Mucosa of descending colon (tissue), 3 donors: Measurements from ENCODE around the gene CCDC85B. TPM values are rescaled to one million over a fixed set of nuclear protein-coding genes. Genes with fewer than 3 reads are reported as not detected.

ENCODE experiments used
- ATAC-seq: fragments of 200-7000 bp; cut with Tn5 transposase; one replicate; pipeline ENCODE4 v1.9.1; 2020; ENCODE audit warnings: mild to moderate bottlenecking, moderate library complexity
- DNase-seq, 3 donors: peaks; one replicate each; pipeline ENCODE4 v3.0.0-alpha.2; 2020
- H3K36me3 ChIP-seq: fragments of 200-600 bp; one replicate; pipeline ENCODE4 v1.8.0; 2021; ENCODE audit warnings: low read depth, mild to moderate bottlenecking
- H3K4me1 ChIP-seq: fragments of 200-600 bp; one replicate; pipeline ENCODE4 v1.8.0; 2021; ENCODE audit warnings: low read depth, mild to moderate bottlenecking
- H3K4me3 ChIP-seq: fragments of 200-600 bp; one replicate; pipeline ENCODE4 v1.8.0; 2021; ENCODE audit warnings: mild to moderate bottlenecking
- H3K9me3 ChIP-seq: fragments of 200-600 bp; one replicate; pipeline ENCODE4 v1.8.0; 2021; ENCODE audit warnings: mild to moderate bottlenecking
- intact Hi-C, 2 donors: fragments of 100-400 bp; cut with DNase I in 1 of 2; cut with micrococcal nuclease in 1 of 2; formaldehyde crosslinking; loops; one replicate each; pipeline versions ENCODE4 v1.11.0 to v1.11.1; 2022; cut with DNase I, micrococcal nuclease
- total RNA-seq, 3 donors: library from RNA; stranded (reverse); fragmentation: NEBNext Ultra II Directional in 2 of 3; extraction: Animal tissue kit (Norgen Biotek cat#: 25700) in 2 of 3; gene quantifications; one replicate each; pipeline versions ENCODE4 v1.2.1 to v1.2.4, GENCODE V29; 2021 to 2023
- TF ChIP-seq, protein P1 (sequence below): fragments of 200-600 bp; IDR thresholded peaks from one replicate; pipeline ENCODE4 v1.8.0; 2022; ENCODE audit warnings: antibody characterized with exemption, mild to moderate bottlenecking
- donor health status: DM: no; HTN: no; CAD: no; lungs with moderate emphysema.
- donor health status: DM: no; HTN: no; CAD: no.
- donor health status: DM: no; HTN: yes; CAD: no.

Gene CCDC85B
- total RNA-seq, 3 donors from 2014 or later, result 4.5 to 22.3 (median 9.2) TPM

DNA sequence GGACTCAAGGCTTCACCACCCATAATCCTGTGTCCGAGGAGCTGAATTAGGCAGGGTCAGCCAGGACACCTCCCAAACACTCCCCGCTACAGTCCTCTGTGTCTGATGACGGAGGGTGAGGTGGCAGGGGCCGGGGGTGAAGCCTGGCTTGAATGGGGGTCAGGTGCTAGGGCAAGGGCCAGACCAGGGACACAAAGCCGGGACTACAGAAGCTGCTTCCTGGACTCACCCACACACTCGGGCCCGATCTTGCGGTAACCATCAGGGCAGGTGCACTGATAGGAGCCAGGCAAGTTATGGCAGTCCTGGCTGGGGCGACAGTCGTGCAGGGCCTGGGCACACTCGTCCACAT is 20.2 kb upstream of the CCDC85B start:
- peaks cover 10% of the 10 kb centered on the region for H3K4me1 ChIP-seq
- H3K36me3 ChIP-seq, result peaks cover 4% of the 10 kb centered on the region
- no peaks in the 10 kb centered on the region for H3K9me3 ChIP-seq
- TF ChIP-seq, protein P1, sequence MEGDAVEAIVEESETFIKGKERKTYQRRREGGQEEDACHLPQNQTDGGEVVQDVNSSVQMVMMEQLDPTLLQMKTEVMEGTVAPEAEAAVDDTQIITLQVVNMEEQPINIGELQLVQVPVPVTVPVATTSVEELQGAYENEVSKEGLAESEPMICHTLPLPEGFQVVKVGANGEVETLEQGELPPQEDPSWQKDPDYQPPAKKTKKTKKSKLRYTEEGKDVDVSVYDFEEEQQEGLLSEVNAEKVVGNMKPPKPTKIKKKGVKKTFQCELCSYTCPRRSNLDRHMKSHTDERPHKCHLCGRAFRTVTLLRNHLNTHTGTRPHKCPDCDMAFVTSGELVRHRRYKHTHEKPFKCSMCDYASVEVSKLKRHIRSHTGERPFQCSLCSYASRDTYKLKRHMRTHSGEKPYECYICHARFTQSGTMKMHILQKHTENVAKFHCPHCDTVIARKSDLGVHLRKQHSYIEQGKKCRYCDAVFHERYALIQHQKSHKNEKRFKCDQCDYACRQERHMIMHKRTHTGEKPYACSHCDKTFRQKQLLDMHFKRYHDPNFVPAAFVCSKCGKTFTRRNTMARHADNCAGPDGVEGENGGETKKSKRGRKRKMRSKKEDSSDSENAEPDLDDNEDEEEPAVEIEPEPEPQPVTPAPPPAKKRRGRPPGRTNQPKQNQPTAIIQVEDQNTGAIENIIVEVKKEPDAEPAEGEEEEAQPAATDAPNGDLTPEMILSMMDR, result no peak
- no peak overlapping the region for H3K4me3 ChIP-seq
- ATAC-seq (no peak), DNase-seq (no peak)
- intact Hi-C loops, result no loop called here

DNA sequence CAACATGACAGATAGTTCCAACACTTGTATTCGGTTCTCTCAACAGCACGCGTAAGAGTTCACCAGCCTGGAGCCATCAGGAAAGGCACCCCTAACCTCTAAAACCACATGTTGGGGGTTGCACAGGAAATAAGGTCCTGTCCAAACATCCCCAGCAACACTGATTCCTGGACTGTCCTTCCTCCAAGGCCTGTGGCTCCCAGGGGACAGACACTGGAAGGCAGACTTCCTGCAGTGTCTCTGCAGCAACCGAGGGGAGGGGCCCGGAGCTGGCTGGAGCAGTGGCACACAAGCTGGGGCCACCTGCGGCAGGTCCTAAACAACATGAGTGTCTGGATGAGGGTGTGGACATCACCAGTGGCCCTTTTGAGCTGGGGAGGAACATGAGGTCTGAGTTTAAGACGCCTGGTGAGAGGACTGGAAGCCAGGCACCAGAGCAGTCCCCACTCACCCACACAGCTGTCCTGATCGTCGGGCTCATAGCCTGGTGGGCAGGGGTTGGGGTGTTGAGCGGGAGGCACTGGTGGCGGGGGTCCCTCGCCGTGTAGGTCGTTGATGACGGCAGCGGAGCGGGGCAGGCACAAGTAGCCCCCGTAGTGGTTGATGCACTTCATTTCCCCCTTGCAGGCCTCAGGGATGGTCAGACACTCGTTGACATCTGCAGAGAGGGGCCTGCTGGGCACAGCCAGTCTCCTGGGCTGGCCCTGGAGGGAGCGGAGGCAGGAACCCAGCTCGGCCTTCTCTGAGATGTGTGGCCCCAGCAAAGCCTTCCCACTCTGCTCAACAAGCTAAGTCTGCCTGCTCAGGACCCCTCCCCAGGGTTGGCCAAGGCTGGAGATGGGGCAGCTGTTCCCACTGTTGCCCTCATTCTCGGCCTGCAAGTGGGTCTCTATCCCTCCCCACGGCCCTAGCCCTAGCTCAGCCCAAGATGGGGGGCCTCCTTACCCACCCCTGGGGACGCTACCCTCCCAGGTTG is 19.5 kb upstream of the CCDC85B start:
- H3K36me3 ChIP-seq, result peaks cover 4% of the 10 kb centered on the region
- TF ChIP-seq, protein P1, result no peak
- no peak for ATAC-seq
- H3K4me1 ChIP-seq, result peaks cover 10% of the 10 kb centered on the region
- no peaks in the 10 kb centered on the region for H3K9me3 ChIP-seq
- intact Hi-C loops, result no loop called here
- no peak overlapping the region for H3K4me3 ChIP-seq
- peak in 2 of 3 donors; percentile 28 to 58 for DNase-seq

DNA sequence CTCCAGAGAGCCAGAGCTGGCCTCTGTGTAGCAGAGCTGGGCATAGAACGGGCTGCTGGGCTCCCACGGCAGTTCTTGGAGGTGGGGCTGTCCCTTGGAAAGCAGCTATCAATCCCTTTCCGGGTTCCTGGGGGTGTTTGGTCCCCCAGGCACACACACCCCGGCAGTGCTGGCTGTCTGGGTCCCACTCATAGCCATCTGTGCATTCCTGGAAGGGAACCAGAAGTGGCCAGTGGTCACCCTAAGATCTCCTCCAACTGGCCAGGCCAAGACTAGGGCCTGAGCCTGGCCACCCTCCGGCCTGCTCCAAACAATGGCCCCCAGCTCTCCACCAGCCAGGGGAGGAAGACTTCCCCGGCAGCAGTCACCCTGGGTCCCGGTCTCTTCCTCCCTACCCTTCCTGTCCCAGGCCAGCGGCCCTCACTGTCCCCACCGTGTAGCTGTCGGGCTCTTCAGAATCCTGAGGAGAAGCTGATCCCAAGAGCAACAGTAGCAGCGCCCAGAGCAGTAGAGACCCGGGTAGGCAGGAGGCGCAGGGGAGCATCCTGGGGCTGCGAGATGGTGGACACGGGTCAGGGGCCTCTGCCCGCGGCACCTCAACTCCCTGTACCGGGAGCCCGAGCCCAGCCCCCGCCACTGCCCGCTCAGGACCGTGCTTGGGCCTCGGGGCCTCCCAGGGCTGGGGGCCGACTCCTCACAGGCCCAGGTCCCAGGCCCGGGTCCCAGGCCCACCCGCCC is 18.5 kb upstream of the CCDC85B start:
- intact Hi-C loops, result no loop called here
- TF ChIP-seq, protein P1, result no peak
- Histone ChIP-seq H3K36me3 (peaks cover 4% of the 10 kb centered on the region), H3K9me3 (no peaks in the 10 kb centered on the region), H3K4me1 (peaks cover 10% of the 10 kb centered on the region), H3K4me3 (no peak overlapping the region)
- ATAC-seq (no peak), DNase-seq (peak in 2 of 3 donors; percentile 54 to 58)

DNA sequence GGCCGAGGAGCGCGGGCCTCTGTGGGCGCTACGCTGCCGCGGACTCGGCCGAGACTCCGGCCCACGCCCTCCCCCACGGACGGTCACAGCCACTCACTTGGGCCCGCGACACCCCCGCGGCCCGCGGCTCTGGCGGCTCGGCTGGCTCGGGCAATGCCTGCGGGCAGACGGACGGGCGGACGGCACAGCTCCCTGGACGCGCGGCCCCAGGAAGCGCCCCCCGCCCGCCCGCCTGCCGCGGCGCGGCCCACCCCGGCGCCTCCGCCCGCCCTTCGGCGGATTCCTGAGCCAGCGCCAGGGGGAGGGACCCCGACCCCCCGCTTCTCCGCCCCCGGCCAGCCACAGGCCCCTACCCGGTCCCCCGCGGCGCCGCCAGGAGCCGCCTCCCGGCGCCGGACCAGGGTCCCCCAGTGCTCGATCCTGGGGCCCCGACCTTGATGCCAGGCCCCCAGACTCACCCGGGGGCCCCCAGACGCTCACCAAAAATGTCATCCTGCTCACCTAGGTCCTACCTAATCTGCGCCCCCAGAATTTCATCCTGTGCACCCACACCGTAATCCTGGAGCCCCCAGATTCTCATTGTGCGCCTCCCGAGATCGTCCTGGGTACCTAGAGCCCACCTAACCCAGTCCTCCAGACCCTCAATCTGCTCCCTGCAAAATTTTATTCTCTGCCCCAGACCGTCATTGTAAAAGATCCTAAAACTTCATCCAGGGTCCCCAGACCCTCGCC is 17.7 kb upstream of the CCDC85B start, which contains the start of gene EFEMP2:
Gene EFEMP2, minus strand, starts transcription at position 215 of the 732 bp plus-strand sequence. CDS start 446 bp downstream, outside the sequence.
- ATAC-seq, result peak; percentile 2

More for the DNA sequence above, 17.7 kb upstream of the CCDC85B start, which contains the start of gene EFEMP2:
- intact Hi-C loops, result no loop called here
- Histone ChIP-seq H3K9me3 (no peaks in the 10 kb centered on the region), H3K4me1 (peaks cover 10% of the 10 kb centered on the region), H3K36me3 (peaks cover 4% of the 10 kb centered on the region), H3K4me3 (no peak within 1 kb of the TSS)
- TF ChIP-seq, protein P1, result no peak
- DNase-seq, result peak in 2 of 3 donors; percentile 61 to 69
